ENCODE results near the gene PTPRE.

The PTPRE gene

GRCh38 chr10:128025951-128026350, 119.0 kb downstream of the PTPRE start:
- peaks cover 3% of the 10 kb centered on the region for H3K27me3 Mint-ChIP-seq (ENCODE audit: low read depth, poor library complexity)
- H3K4me3 Mint-ChIP-seq, result no peak overlapping the region
- TF ChIP-seq, protein P1, sequence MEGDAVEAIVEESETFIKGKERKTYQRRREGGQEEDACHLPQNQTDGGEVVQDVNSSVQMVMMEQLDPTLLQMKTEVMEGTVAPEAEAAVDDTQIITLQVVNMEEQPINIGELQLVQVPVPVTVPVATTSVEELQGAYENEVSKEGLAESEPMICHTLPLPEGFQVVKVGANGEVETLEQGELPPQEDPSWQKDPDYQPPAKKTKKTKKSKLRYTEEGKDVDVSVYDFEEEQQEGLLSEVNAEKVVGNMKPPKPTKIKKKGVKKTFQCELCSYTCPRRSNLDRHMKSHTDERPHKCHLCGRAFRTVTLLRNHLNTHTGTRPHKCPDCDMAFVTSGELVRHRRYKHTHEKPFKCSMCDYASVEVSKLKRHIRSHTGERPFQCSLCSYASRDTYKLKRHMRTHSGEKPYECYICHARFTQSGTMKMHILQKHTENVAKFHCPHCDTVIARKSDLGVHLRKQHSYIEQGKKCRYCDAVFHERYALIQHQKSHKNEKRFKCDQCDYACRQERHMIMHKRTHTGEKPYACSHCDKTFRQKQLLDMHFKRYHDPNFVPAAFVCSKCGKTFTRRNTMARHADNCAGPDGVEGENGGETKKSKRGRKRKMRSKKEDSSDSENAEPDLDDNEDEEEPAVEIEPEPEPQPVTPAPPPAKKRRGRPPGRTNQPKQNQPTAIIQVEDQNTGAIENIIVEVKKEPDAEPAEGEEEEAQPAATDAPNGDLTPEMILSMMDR (IDR thresholded peaks at IDR 0.05), result no peak
- H3K36me3 Mint-ChIP-seq (ENCODE audit: low read depth), result no peaks in the 10 kb centered on the region
- no peak for DNase-seq
- H3K9me3 Mint-ChIP-seq, result no peaks in the 10 kb centered on the region
- peaks cover 26% of the 10 kb centered on the region for H3K4me1 Mint-ChIP-seq
- no peak overlapping the region for H3K27ac Mint-ChIP-seq

GRCh38 chr10:128026615-128027300, 119.9 kb downstream of the PTPRE start:
- Mint-ChIP-seq H3K4me3 (no peak overlapping the region), H3K4me1 (peaks cover 28% of the 10 kb centered on the region), H3K27ac (no peak overlapping the region)

GRCh38 chr10:128027306-128027705, 120.4 kb downstream of the PTPRE start:
- DNase-seq, result no peak
- Mint-ChIP-seq H3K4me1 (peaks cover 28% of the 10 kb centered on the region), H3K4me3 (no peak overlapping the region), H3K9me3 (no peaks in the 10 kb centered on the region), H3K27me3 (ENCODE audit: low read depth, poor library complexity) (peaks cover 3% of the 10 kb centered on the region), H3K27ac (no peak overlapping the region), H3K36me3 (ENCODE audit: low read depth) (no peaks in the 10 kb centered on the region)
- TF ChIP-seq, protein P1 (IDR thresholded peaks at IDR 0.05), result no peak

More at GRCh38 chr10:128026615-128027300, 119.9 kb downstream of the PTPRE start:
- Mint-ChIP-seq H3K27me3 (ENCODE audit: low read depth, poor library complexity) (peaks cover 3% of the 10 kb centered on the region), H3K9me3 (no peaks in the 10 kb centered on the region), H3K36me3 (ENCODE audit: low read depth) (no peaks in the 10 kb centered on the region)
- TF ChIP-seq, protein P1 (IDR thresholded peaks at IDR 0.05), result no peak
- no peak for DNase-seq

- peaks cover 3% of the 10 kb centered on the region for H3K27me3 Mint-ChIP-seq (ENCODE audit: low read depth, poor library complexity)
- no peaks in the 10 kb centered on the region for H3K9me3 Mint-ChIP-seq
- DNase-seq, result no peak
- H3K27ac Mint-ChIP-seq, result no peak overlapping the region
- TF ChIP-seq, protein P1 (IDR thresholded peaks at IDR 0.05), result no peak
- peaks cover 28% of the 10 kb centered on the region for H3K4me1 Mint-ChIP-seq
- H3K36me3 Mint-ChIP-seq (ENCODE audit: low read depth), result no peaks in the 10 kb centered on the region
- no peak overlapping the region for H3K4me3 Mint-ChIP-seq
These were observed 121.1 kb downstream of the PTPRE start for GRCh38 chr10:128027822-128028507.

DNA sequence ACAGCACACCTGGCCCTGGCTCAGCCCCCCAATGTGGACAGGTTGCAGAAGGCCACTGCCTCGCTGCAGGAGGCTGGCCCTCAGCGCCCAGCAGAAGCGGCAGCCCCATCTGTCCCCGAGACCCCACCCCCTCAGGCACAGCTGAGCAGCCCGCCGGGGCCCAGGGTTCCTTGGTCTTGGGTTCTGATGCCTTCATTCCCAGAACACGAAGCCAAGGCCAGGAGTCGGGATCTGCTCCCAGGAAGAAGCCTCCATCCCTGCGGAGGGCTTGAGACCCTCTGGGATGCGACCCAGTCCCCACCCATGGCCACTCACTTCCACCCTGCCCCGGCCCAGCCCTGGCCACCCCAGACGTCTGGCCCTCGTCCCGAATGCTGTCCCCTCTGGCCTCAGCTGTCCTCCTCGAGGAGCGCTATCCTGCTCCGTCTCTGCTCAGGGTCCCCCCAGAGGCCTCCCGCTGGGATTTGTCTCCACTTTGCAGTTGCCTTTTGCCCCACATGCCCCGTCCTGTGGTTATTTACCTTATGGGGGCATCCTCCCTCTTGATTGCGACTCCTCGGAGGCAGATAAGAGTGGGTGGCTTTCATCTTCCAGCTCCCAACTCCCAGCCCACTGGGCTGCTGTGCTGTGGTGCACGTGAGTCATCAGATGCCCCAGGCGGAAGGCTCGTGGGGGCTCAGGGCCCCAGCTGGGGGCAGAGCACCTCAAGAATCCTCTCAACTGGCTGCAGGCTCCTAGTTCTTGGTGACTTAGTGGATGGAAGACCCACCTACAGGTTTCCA, 121.8 kb downstream of the PTPRE start:
- H3K27ac Mint-ChIP-seq, result no peak overlapping the region
- H3K4me3 Mint-ChIP-seq, result no peak overlapping the region
- no peaks in the 10 kb centered on the region for H3K36me3 Mint-ChIP-seq (ENCODE audit: low read depth)
- H3K9me3 Mint-ChIP-seq, result no peaks in the 10 kb centered on the region
- peaks cover 3% of the 10 kb centered on the region for H3K27me3 Mint-ChIP-seq (ENCODE audit: low read depth, poor library complexity)
- peaks cover 28% of the 10 kb centered on the region for H3K4me1 Mint-ChIP-seq
- TF ChIP-seq, protein P1 (IDR thresholded peaks at IDR 0.05), result no peak
- no peak for DNase-seq
